HG03097 (cell line): Measurements from ENCODE around the gene PPP2R5A.

Experiments
- ATAC-seq: cut with Tn5 transposase; IDR thresholded peaks from one replicate; pipeline ENCODE4 v1.9.1; 2021; ENCODE audit not compliant: unreplicated experiment, low FRiP score

PPP2R5A gene

DNA sequence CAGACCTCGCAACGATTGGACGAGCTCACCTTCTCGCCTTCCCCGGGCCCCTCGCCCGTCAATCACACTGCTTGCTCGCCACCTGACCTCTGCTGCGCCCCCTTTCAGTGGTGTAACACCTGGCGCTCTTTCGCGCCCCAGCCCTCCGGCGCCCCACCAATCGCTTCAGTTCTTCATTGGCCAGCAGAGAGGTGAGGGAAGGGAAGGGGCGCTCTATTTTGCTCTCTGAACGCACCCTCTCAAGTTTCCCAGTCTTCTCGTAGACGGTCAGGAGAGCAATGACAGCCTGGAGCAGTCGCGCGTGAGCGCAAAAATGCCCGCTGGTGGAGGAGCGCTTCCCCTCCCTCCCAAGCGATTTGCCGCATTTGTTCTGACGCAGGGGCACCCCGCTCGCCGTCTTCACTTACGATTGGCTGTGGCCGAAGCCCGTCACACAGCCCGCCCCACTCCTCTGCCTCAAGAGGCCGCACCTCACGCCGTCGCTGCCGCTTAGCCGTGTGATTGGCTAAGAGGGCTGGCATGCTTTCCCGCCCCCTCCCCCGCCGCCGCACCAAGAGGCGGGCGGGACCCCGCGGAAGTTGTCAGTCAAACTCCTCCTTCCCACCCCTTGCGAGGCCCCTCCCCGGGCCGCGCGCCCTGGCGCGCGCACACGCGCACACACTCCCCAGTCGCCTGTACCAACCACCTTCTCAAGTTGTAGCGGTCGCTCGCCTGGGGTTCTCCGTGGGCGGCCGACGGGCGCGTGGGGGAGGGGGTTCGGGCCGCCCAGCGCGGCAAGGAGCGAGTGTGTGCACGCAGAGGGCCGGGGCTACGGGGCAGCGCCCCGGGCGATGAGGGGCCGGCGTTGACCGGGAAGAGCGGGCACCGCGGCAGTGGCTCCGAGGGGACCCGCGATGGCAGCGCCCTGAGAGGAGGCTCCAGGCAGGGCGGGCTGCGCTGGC is at the start of gene PPP2R5A:
Gene PPP2R5A, plus strand, starts transcription at position 667 of the 941 bp plus-strand sequence. CDS start 701 bp downstream, outside the sequence.
- peak; percentile 90 for ATAC-seq

DNA sequence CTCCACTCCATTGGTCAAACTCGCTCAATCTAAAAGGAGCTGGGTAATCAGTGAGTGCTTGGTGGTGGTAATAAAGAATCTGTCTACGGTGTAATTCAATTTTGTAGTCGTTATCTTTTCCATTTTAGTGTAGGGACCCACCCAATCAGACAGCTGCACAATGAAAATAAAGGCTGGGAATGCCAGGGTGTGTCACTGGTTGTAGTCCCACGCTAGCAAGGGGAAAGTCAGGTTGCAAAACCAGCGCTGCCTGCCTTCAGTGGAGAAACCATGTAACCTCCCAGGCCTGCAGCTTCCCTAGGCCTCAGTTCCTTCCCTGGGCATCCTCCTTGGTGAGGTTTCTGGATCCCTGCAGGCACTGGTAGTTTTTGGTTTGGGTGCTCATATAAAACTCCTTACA is 49.4 kb upstream of the PPP2R5A start:
- no peak for ATAC-seq

DNA sequence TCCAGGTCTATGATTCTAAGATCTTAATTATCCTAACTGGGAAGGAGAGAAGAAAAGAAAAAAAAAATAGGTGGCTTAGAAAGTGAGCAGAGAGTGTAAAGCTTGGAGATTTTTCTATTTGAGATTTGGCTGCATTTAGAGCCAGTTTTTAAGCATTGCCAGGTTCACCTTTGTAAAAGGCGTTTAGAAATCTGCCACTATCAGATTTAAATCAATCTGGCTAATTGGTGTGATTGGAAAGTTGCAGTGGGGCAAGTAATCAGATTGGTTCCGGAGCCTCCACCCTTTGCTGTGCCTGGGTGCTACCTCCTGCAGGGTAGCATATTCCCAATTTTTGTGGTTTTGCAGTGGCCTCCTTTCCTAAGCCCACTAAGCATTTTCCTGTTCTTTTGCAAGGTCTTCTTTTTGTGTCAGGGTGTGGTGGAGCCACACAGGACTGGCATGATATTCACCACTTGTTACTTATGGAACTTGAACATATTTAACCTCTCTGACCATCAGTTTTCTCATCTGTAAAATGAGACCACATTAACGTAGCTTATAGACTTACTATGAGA is 48.5 kb upstream of the PPP2R5A start:
- ATAC-seq: no peak

DNA sequence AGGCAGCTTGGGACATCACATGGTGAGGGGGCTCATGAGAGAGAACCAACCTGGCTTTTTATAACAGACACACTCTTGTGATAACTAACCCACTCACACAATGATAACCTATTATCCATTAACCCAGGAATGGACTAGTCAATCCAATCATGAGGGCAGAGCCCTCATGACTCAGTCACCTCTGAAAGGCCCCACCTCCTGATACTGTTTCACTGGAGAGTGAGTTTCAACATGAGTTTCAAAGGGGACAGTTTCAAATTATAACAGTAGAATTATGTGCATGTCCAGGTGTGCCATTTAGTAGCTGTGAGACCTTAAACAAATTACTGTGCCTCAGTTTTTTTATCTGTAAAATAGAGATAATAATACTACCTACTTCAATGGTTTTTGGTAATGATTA is 47.6 kb upstream of the PPP2R5A start:
- peak; percentile 95 for ATAC-seq

DNA sequence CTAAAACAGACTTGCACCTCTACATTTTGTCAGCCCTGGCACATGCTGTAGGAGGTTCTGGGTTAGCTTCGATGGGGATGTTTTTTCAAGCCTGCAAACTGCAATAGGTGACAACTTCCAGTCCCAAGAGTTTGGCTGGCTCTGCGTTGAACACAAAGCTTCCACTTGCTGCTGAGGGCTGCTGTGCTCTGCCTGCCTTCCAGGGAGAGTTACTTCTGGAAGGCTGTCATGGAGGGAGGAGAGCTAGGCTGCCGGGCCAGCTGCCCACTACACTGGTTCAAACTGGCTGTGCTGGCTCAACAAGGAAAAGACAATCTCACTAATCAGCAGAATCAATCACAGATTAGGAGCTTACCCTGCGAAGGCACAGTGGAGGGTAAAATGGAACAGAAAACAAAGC is 46.7 kb upstream of the PPP2R5A start:
- ATAC-seq: no peak

DNA sequence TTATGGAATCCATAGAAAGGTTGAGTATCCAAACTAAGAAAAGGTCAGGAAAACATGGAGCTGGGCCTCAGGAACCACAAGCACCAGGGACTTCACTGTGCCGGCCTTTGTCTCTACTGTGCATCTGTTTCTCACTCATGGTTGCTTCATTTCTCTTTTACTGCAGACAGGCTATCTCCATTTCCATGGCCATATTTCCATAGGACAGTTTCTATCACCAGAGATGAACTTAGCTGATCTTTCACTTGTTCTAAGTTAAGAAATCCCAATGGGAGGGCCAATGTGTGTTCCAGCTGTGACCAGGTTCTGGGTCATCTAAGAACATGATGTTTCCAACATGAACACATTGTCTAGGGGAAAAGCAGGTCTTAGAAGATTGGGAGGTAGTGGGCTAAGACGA is 43.7 kb upstream of the PPP2R5A start:
- ATAC-seq: no peak

DNA sequence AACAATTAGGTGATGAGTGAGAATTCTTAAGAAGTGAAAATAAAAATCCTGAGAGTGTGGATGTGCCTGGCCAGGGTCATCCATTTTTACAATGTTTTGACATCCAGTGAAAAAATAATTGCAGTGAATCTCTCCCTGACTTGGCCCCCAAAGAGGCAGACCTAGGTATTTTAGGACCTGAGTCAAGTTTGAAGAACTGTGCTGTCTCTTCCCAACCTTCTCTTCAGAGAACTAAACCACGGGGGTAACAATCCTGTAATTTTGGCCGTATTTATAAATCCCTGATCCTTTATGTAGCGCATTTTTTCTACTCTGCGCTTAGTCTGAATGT is 43.3 kb upstream of the PPP2R5A start:
- no peak for ATAC-seq

DNA sequence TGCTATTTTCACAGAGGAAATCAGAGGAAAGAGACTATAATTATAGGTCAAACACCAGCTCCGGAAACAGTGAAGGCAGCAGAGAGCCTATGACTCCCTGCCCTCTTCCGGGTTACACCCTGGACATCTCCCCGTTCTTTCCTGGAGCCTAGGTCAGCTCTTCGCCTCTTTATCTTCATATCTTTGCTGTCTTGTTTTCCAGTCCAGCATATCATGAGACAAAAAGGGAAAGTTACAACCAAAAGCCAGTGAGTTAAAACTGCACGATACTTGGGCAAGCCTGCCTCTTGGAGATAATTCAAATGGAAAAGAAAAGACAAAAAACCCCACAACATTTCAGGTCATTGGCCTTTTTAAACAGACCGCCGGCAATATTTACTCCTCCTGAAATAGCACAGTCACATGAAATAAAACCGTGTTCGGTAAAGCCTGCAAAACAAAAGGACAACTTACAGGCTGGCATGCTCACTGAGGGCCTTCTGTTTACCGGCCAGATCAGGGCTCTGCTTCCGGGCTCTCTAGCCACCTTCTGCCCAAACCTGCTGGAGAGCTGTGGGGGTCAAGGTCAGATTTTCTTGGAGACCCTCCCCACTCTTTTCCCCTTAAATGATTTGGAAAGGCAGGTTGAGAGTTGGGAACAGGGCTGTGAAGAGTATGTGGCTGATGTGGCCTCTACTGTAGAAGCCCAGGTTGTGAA is 42.8 kb upstream of the PPP2R5A start:
- no peak for ATAC-seq

DNA sequence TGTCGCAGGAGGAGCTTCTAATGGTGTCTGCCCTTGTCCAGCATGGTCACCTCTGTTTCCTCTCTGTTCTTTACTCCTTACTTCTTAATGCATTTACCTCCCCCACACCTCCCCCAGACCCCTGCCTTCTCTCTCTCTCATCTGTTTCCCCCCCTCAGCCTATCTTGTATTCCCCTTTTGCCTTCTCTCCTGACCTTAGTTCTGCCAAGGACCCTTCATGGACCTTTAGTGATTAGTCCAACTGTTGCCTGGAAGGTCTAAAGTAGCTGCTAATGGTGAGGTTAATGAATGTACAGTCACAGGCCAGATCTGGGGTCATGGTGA is 42.3 kb upstream of the PPP2R5A start:
- ATAC-seq: no peak

DNA sequence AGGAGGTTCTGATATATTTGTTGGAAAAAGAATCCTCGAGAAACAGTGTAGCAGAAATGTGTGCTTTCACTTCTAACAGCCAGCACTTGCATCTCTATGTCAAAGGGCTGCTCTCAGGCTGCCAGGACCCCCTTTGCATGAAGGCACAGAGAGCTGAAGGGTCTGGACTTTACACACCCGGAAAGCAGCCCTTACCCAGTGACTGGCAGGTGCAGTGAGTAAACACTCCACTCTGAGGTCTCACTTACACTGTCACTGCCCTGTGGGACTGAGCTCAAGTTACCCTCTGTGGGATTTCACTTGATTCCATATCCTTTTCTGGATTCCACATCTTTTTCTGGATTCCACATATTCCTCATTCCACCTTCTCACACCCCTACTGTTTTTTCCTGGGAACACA is 40.8 kb upstream of the PPP2R5A start:
- no peak for ATAC-seq

DNA sequence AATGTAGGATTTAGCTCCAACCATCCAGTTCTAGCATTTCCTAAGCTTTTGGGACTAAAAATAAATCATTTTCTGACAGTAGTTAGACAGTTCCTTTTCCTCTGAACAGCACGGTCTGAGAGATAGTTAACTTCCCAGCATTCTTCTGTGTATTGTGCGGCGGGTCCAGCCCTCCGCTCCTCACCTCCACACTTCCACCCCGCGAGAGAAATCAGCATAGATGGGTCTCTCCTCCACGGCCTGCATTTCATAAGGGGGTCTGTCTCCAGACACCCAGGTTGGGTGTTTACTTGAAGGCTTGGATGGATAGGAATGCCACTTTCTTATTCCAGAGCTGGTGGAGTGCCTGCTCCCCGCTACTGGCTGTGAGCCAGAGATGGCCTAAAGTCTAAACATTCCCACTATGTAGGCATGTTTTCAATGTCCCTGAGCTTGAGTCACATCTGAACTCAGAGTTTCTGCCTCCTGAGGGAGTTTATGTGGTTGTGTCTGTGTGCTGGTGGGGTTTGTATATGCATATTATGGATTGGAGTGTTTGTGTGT is 38.0 kb upstream of the PPP2R5A start:
- ATAC-seq: no peak

DNA sequence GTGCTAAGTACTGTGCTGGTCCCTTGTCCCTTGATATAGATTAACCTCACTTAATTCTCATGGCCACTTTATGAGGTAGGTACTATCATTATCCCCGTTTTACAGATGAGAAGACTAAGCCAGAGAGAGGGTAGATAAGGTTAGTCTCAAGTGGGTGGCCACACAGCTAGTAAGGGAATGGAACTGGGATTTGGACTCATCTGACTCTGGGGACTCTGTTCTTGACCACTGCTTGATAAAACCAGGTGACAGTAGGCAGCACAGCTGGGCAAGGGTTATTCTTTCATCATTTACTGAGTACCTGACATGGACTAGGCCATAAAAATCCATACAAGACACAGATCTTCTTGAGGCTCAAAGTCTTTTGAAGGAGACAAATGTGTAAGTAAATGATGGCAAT is 37.2 kb upstream of the PPP2R5A start:
- ATAC-seq: no peak

DNA sequence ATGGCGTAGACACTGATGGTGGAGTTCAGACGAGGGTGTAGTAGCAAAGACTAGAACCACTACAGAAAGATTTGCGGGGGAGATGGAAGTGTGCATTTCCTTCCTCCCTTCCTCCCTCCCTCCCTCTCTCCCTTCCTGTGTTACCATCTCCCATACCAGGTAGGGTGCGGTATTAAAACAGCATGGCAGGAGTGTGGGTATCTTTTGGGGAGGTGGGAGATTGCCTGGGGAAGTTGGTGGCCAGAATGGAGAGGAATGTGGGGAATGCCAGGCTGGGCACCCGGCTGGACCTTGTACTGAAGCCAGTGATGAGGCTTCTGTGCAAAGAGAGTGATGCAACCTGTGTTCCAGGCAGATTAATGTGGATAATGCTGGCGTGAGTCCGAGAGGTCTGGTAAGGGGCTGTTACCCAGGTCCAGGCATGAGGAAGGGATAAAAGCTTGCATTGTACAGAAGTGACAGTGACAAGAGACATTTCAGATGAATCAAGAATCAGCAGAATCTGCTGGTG is 30.3 kb upstream of the PPP2R5A start:
- no peak for ATAC-seq

DNA sequence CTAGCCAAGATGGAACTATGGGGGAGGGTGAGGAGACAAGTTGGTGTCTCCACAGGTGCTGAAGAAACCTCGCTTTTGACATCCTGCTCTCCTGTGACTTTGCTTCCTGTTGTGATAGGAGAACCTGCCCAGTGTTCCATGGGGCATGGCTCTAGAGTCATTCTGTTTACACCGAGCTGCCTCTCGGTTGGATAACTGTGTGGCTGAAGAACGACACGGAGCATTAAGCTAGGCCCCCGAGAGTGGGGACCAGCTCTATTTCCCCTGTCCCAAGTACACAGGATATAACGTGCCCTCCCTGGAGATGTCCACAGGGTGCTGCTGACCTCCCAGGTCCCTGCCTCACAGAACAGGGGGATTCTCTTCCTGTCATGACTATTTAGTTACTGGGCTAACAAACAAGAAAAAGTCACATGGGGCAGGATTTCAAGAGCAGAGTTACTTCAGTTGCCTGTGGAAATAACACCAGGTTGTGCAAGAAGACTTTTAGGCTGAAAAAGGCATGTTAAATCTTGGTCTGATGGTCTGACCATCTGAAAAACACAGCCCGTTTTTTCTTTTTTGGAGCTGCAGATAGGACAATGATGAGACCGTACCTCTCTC is 29.4 kb upstream of the PPP2R5A start:
- no peak for ATAC-seq

DNA sequence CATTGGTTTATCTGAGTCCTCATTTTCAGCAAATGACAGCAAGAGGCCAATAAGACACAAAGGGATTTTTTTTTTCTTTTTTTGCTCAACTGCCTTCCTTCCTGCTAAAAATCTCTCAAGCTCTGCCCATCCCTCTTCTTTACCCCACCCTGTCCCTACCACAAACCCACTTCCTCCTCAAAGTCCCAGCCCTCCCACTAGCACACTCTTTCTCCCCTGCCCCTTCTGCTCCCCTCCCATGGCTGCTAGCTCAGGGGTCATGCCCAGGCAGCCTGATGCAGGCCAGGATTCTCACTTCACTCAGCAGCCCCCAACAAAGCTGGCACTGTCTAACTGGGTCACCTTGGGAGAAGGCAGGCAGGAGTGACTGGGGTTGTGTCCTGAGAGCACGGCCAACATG is 28.8 kb upstream of the PPP2R5A start:
- no peak for ATAC-seq

DNA sequence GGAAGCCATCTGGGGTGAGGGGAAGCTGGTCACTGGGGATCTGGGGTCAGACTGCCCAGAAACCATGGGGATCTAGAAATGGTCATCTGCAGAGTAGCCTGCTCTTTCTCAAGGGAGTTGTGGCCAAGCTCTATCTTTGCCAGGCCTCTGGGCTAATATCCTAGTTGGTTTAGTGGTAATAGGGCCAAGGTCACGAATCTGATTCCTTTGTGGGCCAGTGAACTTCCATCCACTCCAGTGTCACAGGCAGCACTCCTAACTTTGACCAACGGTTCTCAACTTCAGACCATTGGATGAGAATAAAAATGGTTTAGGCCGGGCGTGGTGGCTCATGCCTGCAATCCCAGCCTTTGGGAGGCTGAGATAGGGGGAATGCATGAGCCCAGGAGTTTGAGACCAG is 28.1 kb upstream of the PPP2R5A start:
- ATAC-seq: no peak

DNA sequence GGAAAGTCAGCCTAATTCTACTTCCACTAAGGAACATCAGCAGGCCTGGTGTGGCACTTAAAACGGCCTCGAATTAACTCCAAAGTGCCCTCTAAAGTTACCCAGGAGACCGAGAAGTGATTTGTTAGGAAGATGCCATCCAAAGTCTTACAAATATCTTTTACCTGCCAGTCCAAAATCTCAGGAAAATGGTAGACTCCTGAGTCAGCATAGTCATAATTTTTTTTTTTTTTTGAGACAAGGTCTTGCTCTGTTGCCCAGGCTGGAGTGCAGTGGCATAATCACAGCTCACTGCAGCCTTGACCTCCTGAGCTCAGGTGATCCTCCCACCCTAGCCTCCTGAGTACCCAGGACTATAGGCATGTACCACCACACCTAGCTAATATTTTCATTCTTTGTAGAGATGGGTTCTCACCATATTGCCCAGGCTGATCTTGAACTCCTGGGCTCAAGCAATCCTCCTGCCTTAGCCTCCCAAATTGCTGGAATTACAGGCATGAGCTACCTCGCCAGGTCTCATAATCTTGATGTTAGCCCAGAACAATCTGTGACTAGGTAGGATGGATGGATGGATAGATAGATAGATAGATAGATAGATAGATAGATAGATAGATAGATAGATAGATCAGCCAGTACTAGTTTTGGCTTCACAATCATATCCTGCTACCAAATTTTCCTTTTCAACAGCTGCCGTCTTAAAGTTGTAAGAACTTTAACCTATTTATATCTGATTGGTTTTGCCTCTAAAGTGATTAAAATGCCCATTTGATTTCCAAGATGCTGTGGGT is 25.3 kb upstream of the PPP2R5A start:
- no peak for ATAC-seq

DNA sequence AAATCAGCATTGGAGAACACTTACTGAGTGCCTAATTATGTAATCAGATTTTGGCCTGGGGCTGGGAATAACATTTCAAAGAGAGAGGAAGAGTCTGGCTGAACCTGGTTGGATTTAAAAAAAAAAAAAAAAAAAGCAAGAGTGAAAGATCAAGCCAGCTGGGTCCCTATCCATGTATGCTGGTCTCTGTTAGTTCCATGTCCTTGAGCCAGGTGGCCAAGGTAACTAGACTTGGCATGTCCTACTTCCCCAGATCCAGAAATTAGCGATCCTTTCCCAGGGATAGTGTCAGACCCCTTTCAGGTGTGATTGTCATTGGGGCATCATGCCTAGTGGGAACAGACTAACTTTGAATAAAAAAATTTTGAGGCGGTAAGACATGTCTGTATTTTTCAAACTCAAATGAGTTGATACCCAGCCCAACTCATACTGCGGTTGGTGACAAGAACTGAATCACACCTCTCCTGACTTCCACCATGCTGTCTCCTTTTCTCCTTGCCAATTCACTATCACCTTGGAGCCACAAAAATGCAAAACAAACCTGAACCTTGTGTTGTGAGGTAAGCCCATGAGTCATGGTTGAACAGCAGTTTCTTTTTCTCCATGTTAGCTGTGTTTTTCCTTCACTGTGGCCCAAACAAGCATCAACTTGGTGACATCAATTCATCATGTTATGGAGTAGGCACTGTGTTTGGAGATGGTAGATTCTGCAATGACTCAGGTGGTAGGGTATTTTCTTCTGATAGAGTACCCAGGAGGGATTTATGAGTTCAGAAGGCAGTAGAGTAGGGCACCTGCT is 24.5 kb upstream of the PPP2R5A start:
- no peak for ATAC-seq

DNA sequence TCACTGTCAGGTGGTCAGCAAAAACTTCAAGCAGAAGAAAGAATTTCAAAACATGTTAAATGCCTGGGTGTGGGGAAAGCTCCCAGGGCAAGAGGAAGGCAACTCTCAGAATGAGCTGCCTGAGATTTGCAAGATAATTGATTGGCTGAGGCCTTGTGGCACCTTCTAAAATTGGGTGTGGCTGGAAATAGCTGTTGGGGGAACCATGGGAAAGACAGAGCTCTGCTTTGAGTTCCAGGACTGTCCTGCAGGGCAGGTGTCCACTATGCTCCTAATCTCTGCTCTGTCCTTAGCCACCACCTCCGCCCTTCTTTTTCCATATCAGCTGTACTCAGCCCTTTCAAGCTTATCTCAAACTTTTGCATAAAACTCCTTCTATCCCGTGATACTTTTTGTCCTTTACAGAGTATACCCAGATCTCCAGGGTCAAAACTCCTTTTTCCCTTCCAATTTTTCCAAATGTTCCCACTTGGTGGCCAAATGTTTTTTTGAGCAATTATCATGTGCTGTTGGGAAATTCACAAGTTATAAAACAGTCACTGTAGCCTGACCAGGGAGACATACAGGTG is 23.8 kb upstream of the PPP2R5A start:
- no peak for ATAC-seq
